MM.1S (cell line): Measurements from ENCODE around the gene SFXN5.
"Not testable (repeated sequence)": the region's sequence is repeated elsewhere in the genome, so short reads cannot be mapped to it uniquely, and the experiment has no call there.

Source experiments
- EZH2 ChIP-seq: fragments of 300-600 bp; sonication (generic); optimal IDR thresholded peaks from 2 replicates; pipeline ENCODE3; 2017; ENCODE audit warnings: low read depth, mild to moderate bottlenecking, antibody characterized with exemption, low read length, mixed read lengths
- EZH2phosphoT487 ChIP-seq: fragments of 300-600 bp; sonication (generic); IDR thresholded peaks from 2 replicates; pipeline ENCODE4 v1.6.1; 2018; ENCODE audit warnings: antibody characterized with exemption, low read length
- TF ChIP-seq, protein P1 (sequence below): fragments of 300-600 bp; sonication (generic); IDR thresholded peaks from 2 replicates; pipeline ENCODE4 v1.5.1; 2016; ENCODE audit warnings: antibody characterized with exemption, low read length, mixed read lengths

DNA sequence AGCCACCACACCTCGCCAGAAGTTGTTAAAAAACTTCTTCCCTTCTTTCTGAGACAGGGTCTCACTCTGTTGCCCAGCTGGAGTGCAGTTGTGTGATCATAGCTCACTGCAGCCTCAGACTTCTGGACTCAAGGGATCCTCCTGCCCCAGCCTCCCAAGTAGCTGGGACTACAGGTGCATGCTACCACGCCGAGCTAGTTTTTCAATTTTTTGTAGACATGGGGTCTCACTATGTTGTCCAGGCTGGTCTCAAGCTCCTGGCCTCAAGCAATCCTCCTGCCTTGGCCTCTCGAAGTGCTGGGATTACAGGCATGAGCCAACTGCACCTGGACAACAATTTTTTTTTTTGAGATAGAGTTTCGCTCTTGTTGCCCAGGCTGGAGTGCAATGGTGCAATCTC is 6.4 kb downstream of the SFXN5 start:
- TF ChIP-seq, protein P1, sequence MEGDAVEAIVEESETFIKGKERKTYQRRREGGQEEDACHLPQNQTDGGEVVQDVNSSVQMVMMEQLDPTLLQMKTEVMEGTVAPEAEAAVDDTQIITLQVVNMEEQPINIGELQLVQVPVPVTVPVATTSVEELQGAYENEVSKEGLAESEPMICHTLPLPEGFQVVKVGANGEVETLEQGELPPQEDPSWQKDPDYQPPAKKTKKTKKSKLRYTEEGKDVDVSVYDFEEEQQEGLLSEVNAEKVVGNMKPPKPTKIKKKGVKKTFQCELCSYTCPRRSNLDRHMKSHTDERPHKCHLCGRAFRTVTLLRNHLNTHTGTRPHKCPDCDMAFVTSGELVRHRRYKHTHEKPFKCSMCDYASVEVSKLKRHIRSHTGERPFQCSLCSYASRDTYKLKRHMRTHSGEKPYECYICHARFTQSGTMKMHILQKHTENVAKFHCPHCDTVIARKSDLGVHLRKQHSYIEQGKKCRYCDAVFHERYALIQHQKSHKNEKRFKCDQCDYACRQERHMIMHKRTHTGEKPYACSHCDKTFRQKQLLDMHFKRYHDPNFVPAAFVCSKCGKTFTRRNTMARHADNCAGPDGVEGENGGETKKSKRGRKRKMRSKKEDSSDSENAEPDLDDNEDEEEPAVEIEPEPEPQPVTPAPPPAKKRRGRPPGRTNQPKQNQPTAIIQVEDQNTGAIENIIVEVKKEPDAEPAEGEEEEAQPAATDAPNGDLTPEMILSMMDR: not testable (repeated sequence)
- TF ChIP-seq EZH2phosphoT487, EZH2: not testable (repeated sequence)
